PC-9 (cell line): ENCODE data around the gene MTERF4. TPM values are rescaled to one million over a fixed set of nuclear protein-coding genes. Genes with fewer than 3 reads are reported as not detected.

ENCODE experiments used
- BruUV-seq: library from RNA; stranded (reverse); fragments of 400-500 nt; replicated peaks from 2 replicates; lab custom pipeline; 2021; lab: Mats Ljungman, UMichigan
- CTCF ChIA-PET: fragments of 300-600 bp; sonication (Branson Sonifier 250); formaldehyde crosslinking; loops from one replicate; lab custom pipeline; 2022; ENCODE audit warnings: antibody characterized with exemption; lab: Charles Lee
- POLR2A ChIA-PET: fragments of 300-600 bp; sonication (Branson Sonifier 250); formaldehyde crosslinking; loops from one replicate; lab custom pipeline; 2022; ENCODE audit warnings: antibody characterized with exemption; ENCODE audit not compliant: unreplicated experiment; lab: Charles Lee
- DNase-seq, 2 experiments: peaks; one replicate each; pipeline versions ENCODE4 v3.0.0 to v3.0.0-alpha.2; 2015 to 2022; ENCODE audit warnings: mixed read lengths in 1 of 2
- H2AFZ ChIP-seq: fragments of 200-600 bp; sonication (generic); 2 replicates; pipeline ENCODE4 v1.8.1; 2017; ENCODE audit warnings: antibody characterized with exemption
- H3F3A ChIP-seq: fragments of 200-600 bp; sonication (generic); 2 replicates; pipeline ENCODE4 v1.8.1; 2017; ENCODE audit warnings: antibody characterized with exemption, mild to moderate bottlenecking, low read depth; ENCODE audit not compliant: insufficient read depth
- H3K27ac ChIP-seq: fragments of 200-600 bp; sonication (generic); 2 replicates; pipeline ENCODE4 v1.6.1; 2016; ENCODE audit warnings: mixed run types
- H3K27me3 ChIP-seq: fragments of 200-600 bp; sonication (generic); 2 replicates; pipeline ENCODE4 v1.6.1; 2016; ENCODE audit warnings: low read depth, mixed run types; ENCODE audit not compliant: insufficient read depth
- H3K36me3 ChIP-seq: fragments of 200-600 bp; sonication (generic); 2 replicates; pipeline ENCODE4 v1.6.1; 2016; ENCODE audit warnings: low read depth, mixed run types
- H3K4me1 ChIP-seq: fragments of 200-600 bp; sonication (generic); replicated peaks from 2 replicates; pipeline ENCODE4 v1.6.1; 2016; ENCODE audit warnings: mixed run types; ENCODE audit not compliant: insufficient read depth
- H3K4me2 ChIP-seq: fragments of 200-600 bp; sonication (generic); 2 replicates; pipeline ENCODE4 v1.6.1; 2017; ENCODE audit warnings: mixed run types
- H3K4me3 ChIP-seq: fragments of 200-600 bp; sonication (generic); 2 replicates; pipeline ENCODE4 v1.6.1; 2016; ENCODE audit warnings: mixed run types
- H3K79me2 ChIP-seq: fragments of 200-600 bp; sonication (generic); 2 replicates; pipeline ENCODE4 v1.6.1; 2017; ENCODE audit warnings: low read depth, mixed run types
- H3K9me2 ChIP-seq: fragments of 200-600 bp; sonication (generic); 2 replicates; pipeline ENCODE4 v1.8.1; 2017; ENCODE audit warnings: mild to moderate bottlenecking; ENCODE audit not compliant: insufficient read depth
- H3K9me3 ChIP-seq: fragments of 200-600 bp; sonication (generic); 2 replicates; pipeline ENCODE4 v1.8.1; 2016; ENCODE audit warnings: low read depth; ENCODE audit not compliant: insufficient read depth
- H4K20me1 ChIP-seq: fragments of 200-600 bp; sonication (generic); 2 replicates; pipeline ENCODE4 v1.8.1; 2017; ENCODE audit not compliant: insufficient read depth
- EZH2 ChIP-seq: fragments of 200-600 bp; sonication (generic); IDR thresholded peaks from 2 replicates; pipeline ENCODE4 v1.8.0; 2017; ENCODE audit warnings: antibody characterized with exemption, low read depth
- intact Hi-C: fragments of 100-400 bp; cut with micrococcal nuclease; formaldehyde crosslinking; loops from one replicate; pipeline ENCODE4 v1.10.0; 2022; ENCODE audit not compliant: unreplicated experiment
- total RNA-seq: library from RNA; stranded (reverse); gene quantifications from 2 replicates; pipeline ENCODE4 v1.2.3, GENCODE V29; 2021
- TF ChIP-seq, protein P1 (sequence below): fragments of 200-600 bp; sonication (generic); conservative IDR thresholded peaks from 2 replicates; pipeline ENCODE4 v1.6.1; 2017; ENCODE audit warnings: mixed run types, antibody characterized with exemption, mild to moderate bottlenecking, moderate library complexity

MTERF4 gene
- total RNA-seq, 1 experiment from 2014 or later: 42.8 TPM

DNA sequence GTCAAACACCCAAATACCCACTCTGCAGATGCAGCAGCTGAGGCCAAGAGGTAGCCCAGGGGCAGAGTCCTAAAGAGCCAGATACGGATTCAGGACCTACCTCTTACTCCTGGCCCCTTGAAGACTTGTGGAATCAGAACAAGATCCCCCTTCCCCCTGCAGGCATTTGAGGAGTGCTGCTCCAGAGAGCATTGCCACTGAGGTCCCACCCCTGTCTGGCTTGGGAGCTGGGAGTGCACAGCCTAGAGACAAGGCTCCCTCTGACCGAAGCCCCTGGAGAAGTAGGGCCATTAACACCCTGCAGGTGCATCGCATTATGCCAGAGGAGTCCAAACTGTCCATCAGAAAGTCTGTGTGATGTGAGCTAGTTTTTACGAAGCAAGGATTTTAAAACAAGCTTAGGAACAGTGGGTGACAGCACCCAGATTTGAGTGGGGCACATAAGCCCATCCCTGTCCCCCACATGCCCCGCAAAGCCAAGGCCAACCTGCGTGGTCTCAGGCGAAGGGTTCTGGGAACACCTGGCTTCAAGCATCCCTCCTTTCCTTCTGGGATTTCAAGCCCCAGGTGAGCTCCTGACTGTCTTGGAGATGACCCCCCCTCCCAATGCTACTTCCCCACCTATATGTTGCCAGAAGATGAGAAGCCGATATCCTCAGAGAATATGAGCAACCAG, 48.4 kb downstream of the MTERF4 start:
- H2AFZ ChIP-seq: no peak overlapping the region
- POLR2A ChIA-PET: no interaction called here
- DNase-seq: no peak
- peaks cover 10% of the 10 kb centered on the region for H3K27me3 ChIP-seq
- H3K36me3 ChIP-seq: no peaks in the 10 kb centered on the region
- H3K9me3 ChIP-seq: no peaks in the 10 kb centered on the region
- H4K20me1 ChIP-seq: no peaks in the 10 kb centered on the region
- H3K27ac ChIP-seq: no peak overlapping the region
- no TSS peak for BruUV-seq
- no peak overlapping the region for H3K4me3 ChIP-seq
- TF ChIP-seq, protein P1, sequence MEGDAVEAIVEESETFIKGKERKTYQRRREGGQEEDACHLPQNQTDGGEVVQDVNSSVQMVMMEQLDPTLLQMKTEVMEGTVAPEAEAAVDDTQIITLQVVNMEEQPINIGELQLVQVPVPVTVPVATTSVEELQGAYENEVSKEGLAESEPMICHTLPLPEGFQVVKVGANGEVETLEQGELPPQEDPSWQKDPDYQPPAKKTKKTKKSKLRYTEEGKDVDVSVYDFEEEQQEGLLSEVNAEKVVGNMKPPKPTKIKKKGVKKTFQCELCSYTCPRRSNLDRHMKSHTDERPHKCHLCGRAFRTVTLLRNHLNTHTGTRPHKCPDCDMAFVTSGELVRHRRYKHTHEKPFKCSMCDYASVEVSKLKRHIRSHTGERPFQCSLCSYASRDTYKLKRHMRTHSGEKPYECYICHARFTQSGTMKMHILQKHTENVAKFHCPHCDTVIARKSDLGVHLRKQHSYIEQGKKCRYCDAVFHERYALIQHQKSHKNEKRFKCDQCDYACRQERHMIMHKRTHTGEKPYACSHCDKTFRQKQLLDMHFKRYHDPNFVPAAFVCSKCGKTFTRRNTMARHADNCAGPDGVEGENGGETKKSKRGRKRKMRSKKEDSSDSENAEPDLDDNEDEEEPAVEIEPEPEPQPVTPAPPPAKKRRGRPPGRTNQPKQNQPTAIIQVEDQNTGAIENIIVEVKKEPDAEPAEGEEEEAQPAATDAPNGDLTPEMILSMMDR: no peak
- TF ChIP-seq EZH2: no peak
- 0 out of 2 replicates have a peak, but pooled peaks cover 3% of the 10 kb centered on the region for H3K9me2 ChIP-seq
- intact Hi-C loops: no loop called here
- no peak overlapping the region for H3K4me2 ChIP-seq
- H3F3A ChIP-seq: no peaks in the 10 kb centered on the region
- H3K4me1 ChIP-seq: no peaks in the 10 kb centered on the region
- no peaks in the 10 kb centered on the region for H3K79me2 ChIP-seq
- CTCF ChIA-PET: no interaction called here

DNA sequence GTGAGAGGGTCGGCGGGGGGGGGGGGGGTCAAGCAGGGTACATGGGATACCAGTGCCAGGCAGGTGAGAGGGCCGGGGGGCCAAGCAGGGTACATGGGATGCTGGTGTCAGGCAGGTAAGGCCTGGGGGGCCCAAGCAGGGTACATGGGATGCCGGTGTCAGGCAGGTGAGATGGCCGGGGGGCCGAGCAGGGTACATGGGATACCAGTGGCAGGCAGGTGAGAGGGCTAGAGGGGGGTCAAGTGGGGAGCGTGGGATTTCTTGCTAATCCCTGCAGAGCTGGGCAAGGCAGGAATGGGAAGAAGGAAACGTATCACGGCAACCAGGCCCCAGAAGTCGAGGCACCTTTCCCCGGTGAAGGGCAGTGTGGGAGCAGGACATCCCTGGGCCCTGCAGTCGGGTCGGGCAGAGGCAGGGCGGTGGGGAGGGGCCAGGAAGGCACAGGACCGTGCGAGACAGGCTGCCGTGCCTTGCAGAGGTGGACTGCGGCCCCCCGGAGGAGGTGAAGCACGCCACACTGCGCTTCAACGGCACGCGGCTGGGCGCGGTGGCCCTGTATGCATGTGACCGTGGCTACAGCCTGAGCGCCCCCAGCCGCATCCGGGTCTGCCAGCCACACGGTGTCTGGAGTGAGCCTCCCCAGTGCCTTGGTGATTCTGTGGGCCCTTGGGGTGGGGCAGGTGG, 49.3 kb downstream of the MTERF4 start:
- 0 out of 2 replicates have a peak, but pooled peaks cover 3% of the 10 kb centered on the region for H3K9me2 ChIP-seq
- H3K4me3 ChIP-seq: no peak overlapping the region
- no peak overlapping the region for H3K27ac ChIP-seq
- H3K79me2 ChIP-seq: no peaks in the 10 kb centered on the region
- POLR2A ChIA-PET: no interaction called here
- CTCF ChIA-PET: no interaction called here
- peaks cover 10% of the 10 kb centered on the region for H3K27me3 ChIP-seq
- H3K4me1 ChIP-seq: no peaks in the 10 kb centered on the region
- intact Hi-C loops: no loop called here
- TF ChIP-seq, protein P1: no peak
- no peak for TF ChIP-seq EZH2
- H3F3A ChIP-seq: no peaks in the 10 kb centered on the region
- no TSS peak for BruUV-seq
- no peaks in the 10 kb centered on the region for H3K9me3 ChIP-seq
- no peak overlapping the region for H3K4me2 ChIP-seq
- H4K20me1 ChIP-seq: no peaks in the 10 kb centered on the region
- H3K36me3 ChIP-seq: no peaks in the 10 kb centered on the region
- no peak overlapping the region for H2AFZ ChIP-seq
- no peak for DNase-seq

DNA sequence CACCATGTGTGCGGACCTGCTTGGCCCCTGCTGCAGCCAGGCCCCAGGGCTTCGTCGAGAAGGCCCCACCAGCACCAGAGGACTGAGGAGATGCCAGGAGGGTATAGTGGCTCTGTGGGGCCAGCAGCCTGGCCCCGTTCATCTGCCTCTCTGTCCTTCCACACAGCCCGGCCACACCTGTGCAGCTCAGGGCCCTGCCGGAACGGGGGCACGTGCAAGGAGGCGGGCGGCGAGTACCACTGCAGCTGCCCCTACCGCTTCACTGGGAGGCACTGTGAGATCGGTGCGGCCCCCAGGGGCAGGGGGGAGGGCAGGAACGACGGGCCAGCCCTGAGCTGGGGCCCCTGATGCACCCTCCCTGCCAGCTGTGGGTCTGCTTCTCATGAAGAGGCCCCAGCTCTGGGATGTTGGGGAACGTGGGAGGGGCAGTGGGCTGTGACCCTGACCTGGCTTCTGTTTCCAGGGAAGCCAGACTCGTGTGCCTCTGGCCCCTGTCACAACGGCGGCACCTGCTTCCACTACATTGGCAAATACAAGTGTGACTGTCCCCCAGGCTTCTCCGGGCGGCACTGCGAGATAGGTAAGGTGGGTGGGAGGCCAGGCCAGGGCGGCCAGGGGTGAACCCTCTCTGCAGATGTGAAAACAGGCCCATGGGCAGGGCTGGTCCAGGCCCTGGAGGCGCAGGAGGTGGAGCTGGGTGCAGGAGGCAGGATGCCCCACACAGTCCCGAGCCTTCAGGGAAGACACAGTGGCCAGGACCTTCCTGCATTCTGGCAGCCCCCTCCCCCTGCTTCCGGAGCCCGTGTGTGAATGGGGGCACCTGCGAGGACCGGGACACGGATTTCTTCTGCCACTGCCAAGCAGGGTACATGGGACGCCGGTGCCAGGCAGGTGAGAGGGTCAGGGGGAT, 50.3 kb downstream of the MTERF4 start:
- Histone ChIP-seq H3K79me2 (no peaks in the 10 kb centered on the region), H3K4me3 (no peak overlapping the region), H3K27ac (no peak overlapping the region), H2AFZ (no peak overlapping the region), H3F3A (no peaks in the 10 kb centered on the region), H3K9me3 (no peaks in the 10 kb centered on the region), H3K4me2 (no peak overlapping the region), H3K9me2 (0 out of 2 replicates have a peak, but pooled peaks cover 3% of the 10 kb centered on the region), H3K27me3 (peaks cover 10% of the 10 kb centered on the region), H3K36me3 (no peaks in the 10 kb centered on the region), H4K20me1 (no peaks in the 10 kb centered on the region), H3K4me1 (no peaks in the 10 kb centered on the region)
- intact Hi-C loops: no loop called here
- no TSS peak for BruUV-seq
- TF ChIP-seq, protein P1: no peak
- no peak for TF ChIP-seq EZH2
- no peak for DNase-seq
- ChIA-PET CTCF (no interaction called here), POLR2A (no interaction called here)
